ENCODE results near the gene NUDT4B.
"Not testable (repeated sequence)": the region's sequence is repeated elsewhere in the genome, so short reads cannot be mapped to it uniquely, and the experiment has no call there.

NUDT4B gene

DNA sequence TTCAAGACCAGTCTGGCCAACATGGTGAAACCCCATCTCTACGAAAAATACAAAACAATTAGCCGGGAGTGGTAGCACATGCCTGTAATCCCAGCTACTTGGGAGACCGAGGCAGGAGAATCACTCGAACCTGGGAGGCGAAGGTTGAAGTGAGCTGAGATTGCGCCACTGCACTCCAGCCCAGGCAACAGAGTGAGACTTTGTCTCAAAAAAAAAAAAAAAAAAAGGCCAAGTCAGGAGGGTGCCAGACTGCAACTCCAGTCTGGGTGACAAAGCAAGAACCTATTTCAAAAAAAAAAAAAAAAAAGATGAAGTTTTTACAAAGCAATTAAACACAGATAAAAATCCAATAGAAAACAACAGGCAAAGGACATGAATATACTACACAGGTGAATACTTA lies 9.9 kb upstream of the NUDT4B start:
- FAIRE-seq, result not testable (repeated sequence)

DNA sequence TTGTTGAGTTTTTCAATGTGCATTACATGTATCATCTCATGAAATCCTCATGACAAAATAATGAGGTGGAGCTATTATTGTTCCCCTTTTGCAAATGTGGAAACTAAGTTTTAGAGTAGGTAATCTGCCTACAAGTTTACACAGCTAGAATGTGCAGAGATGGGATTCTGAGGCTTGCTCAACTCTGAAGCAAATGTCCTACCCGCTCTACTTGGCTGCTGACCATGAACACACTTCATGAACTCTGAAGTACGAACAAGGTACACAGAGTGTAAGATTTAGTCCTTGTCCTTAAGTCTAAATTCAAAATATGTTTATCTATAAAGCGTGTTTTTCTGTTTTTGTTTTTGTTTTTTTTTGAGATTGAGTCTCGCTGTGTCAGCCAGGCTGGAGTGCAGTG lies 5.4 kb upstream of the NUDT4B start:
- FAIRE-seq, result not testable (repeated sequence)

DNA sequence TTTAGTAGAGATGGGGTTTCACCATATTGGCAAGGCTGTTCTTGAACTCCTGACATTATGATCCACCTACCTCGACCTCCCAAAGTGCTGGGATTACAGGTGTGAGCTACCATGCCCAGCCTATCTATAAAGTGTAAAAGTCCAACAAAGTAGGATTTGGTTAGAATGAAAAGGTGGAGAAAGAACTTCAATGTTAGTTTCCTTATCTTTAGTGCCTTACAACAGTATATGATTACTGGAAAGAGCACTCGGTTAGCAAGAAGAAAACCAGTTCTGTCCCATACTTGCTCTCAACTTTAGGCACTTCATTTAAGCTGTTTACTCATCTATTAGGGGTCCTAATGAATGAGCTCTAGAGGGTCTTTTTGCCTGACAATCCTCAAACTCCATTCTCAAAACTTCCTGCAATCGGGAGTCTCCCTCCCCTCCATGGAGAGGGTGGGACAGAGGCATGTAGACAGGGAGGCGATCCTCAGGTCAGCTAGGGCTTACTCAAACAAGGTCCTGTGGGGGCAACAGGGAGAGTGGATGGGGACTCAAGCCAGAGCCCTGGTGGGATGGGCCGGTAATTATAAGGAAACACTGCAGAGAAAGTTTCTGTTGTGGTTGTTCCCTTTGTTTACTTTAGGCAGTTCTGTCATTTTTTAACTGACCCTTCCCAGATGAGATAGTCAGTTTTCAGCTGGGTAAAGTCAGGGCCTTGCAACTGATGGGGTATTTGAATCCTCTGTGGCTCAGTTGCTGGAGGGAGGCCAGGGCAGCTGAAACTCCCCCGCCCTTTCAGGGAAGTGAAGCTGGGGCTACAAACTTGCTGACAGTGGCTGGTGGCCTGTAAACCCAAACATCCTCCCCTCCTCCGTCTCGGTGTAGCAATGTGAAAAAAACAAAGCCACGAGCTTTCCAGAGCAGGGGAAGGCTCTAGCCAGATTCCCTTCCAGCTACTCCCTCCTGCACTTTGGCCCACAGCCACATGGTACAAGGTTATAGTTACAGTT lies 4.6 kb upstream of the NUDT4B start:
- FAIRE-seq, result not testable (repeated sequence)

DNA sequence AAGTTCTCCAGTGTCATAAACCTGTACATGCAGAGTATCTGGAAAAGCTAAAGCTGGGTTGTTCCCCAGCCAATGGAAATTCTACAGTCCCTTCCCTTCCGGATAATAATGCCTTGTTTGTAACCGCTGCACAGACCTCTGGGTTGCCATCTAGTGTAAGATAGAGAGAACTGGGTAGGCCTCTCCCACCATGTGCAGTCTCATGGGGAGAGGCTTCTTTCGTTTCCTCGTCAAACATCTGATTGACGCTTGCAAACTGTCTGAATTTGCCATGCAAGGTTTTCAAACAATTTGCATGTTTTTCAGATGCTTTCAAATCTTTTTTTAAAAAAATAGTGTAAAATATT lies 734 bp downstream of the NUDT4B start:
- FAIRE-seq, result peak; percentile 92

DNA sequence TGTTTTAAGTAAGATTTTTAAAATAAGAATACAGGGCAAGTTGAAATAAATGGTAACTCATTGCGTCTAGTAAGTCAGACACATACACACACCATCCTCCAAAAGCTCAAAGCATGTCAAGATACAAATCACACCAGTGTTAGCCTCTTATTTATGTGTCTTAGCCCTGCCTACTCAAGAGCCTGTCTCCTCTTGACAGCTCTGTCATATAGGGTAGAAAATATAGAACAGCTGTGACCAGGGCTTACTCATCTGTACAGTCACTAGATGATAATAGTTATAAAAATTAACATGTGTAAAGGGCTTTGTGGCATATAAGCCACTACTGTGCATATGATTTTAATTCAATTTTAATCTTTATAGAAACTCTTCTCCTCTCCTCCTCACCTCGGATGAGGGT lies 7.7 kb downstream of the NUDT4B start:
- not testable (repeated sequence) for FAIRE-seq

DNA sequence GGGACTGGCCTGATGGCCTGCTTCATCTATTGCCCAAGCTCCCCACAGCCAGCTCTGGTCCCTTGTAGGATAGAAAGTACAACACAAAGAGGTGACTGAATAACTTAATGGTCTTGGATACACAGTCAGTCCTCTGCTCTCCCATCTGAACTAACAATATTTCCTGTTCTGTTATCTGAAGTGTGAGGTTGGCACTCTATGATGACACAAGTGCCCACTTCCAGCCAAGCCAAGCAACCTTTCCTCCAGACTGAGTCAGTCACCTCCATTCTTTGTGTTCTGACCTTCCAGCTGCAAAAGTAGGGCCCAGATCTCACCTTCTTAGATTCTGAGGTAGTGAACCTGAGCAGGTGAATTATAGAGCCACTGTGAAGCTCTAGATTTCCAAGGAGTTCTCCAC lies 8.9 kb downstream of the NUDT4B start:
- FAIRE-seq, result not testable (repeated sequence)

DNA sequence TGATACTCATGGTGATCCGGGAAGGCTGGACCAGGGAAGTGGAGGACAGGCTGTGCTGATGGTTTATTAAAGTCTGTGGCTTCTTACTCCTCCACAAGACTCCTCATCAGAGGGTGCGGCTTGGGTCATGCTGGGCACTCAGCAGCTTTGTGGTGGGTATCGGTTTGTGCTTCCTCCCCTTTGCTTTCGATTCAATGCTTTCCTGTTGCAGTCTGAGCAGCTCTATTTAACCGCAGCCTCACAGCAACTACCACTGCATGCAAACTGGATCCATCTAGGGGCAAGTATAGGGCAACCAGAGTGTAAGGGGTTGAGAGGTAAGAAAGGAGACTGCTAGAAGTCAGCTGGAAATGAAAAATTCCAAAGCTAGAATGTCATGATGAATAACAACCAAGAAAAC lies 9.8 kb downstream of the NUDT4B start:
- not testable (repeated sequence) for FAIRE-seq

DNA sequence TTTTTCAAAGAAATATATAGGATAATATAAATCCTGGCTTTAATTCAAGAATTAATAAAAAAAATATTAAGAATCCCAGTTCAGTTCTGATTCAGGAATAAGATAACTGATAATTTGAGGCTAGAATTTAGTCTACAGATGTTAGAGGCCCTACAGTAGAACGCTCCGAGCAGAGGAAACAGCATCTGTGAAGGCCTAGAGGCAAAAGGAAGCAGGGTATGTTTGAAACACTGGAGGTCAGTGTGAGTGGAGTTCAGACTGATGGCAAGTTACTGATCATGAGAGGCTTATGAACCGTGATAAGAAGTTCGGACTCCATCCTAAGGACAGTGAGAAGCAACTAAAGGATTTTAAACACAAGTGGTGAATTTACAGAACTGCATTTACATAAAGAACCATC lies 10.4 kb downstream of the NUDT4B start:
- not testable (repeated sequence) for FAIRE-seq

DNA sequence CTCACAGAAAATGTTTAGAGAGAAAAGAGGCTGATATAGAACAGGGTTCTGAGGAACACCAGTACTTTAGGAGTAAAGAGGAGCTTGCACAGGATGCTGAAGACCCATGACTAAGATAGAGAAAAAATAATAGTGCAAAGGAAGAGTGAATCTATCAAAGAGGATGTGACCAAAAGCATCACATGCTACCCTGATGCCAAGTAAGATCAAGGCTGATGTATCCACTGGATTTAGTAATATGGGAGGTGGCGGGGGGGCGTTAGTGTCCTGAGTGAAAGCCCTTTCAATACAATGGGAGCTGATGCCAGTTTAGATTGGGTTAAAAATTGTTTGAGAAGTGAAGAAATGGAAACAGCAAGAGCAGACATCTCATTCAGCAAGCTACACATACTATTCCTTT lies 11.2 kb downstream of the NUDT4B start:
- not testable (repeated sequence) for FAIRE-seq

DNA sequence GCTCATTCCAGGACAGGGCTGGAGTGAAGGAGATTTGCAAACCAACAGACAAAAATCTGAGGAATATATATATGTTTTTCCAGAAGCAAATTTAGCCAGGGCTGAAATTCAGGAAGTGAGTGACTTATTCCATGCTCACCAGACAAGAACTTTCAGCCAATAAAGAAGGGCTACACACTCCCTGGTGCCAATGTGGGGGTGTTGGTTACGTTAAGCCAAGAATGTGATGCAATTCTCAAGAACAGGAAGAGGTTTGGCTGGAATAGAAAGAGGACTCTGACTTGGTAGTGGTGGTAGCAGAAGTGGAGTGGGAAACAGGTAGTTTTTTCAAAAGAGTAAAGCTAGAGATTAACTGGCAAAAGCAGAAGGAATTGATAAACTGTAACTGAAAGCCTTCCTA lies 11.6 kb downstream of the NUDT4B start:
- not testable (repeated sequence) for FAIRE-seq

DNA sequence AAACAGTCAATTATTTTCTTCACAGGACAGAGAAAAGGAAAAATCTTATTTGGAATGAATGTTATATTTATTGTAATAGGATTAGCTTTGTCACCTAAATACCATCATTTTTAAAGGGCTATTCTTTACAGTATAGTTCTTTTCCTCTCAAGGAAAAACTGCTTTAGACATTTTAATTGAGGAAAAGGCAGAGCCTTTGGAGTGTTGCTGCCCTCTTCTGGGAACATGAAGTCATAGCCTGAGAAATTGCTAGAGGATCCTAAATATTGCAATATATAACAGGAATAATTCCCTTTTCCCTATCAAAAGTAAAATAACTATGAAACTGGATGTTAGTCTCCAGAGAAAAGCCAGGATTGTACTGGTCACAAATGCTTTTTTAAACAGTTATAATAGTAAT lies 12.8 kb downstream of the NUDT4B start:
- FAIRE-seq, result peak; percentile 98

DNA sequence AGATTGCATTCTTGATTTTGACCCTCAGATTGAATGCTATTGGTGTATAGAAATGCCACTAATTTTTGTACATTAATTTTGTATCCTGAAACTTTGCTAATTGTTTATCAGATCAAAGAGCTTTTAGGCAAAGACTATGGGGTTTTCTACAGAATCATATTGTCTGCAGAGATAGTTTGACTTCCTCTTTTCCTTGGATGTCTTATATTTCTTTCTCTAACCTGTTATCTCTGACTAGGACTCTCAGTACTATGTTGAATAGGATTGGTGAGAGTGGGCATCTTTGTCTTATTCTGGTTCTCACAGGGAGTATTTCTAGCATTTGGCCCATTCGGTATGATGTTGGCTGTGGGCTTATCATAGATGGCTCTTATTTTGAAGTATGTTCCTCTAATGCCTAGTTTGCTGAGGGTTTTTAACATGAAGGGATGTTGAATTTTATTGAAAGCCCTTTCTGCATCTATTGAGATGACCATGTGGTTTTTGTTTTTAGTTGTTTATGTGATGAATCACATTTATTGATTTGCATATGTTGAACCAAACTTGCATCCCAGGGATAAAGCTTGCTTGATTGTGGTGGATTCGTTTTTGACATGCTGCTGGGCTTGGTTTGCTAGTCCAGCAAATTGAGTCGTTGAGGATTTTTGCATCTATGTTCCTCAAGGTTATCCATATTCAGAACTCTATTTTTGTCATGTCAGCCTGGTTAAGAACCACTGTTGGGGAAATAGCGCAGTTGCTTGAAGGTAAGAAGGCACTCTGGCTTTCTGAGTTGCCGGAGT lies 16.9 kb downstream of the NUDT4B start:
- FAIRE-seq, result not testable (repeated sequence)

DNA sequence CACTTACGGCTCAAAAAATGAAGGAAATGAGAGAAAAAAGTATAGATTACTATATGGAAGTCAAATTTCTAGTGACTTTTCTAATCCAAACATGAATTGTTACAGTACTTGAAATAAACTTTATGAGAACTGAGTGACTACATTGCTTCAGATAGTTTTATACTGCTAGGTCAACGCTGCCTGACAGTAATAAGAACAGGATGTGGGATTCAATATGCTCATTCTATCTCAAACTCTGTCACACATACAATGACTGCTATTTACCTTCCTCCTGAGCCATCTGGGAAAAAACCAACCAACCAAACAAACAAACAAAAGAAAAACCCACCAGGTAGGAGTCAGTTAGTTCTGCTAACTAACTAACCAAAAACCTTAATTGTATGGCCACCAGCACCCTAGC lies 20.0 kb downstream of the NUDT4B start:
- FAIRE-seq, result not testable (repeated sequence)

DNA sequence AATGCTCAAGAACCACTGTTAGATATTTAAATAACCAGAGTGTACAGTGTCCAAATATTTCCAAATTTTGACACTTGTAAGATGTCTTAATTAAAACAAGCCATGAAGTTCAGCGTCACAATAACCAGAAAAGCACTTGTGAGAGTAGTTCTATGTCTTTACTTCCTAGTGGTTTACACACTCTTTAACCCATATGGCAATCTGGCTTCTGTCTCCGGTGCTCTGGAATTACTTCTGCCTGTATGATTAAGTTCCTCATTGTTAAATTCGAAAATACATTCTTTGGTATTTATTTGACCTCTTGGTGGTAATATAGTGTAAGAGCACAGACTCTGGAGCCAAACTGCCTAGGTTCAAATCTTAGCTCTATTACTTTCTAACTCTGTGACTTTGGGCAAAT lies 20.9 kb downstream of the NUDT4B start:
- not testable (repeated sequence) for FAIRE-seq

DNA sequence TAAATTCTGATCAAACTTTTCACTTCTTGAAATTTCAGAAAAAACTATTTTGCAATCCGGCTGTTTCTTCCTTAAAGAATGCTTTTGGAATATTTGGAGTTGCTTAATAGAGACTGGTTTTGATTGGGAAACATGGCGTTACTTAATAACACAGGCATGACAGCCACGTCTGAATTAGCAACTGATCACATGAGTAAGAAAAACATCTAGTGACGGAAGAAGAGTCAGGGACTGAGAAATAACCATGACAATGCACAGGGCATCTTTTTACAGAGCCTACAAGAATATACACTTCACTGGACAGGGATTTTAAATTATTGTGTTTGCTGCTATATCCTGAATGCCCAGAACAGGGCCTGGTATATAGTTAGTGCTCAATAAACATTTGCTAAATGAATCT lies 25.1 kb downstream of the NUDT4B start:
- FAIRE-seq, result not testable (repeated sequence)

DNA sequence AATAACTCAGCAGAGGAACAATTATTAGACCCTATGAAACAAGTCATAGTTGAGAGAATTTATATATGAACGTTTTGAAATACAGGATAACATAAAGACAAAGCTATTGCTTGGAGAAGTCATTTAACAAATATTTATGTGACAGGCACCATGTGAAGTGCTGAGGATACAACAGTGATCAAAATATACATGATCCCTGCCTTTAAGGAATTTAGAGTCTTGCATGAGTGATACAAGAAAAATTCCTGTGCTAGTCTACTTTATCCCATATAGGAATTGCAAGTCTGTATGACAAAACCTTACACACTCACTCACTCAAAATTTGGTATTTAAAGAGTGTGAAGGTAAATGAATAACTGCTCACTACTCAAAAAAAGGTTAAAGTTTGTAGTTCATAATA lies 25.5 kb downstream of the NUDT4B start:
- not testable (repeated sequence) for FAIRE-seq

DNA sequence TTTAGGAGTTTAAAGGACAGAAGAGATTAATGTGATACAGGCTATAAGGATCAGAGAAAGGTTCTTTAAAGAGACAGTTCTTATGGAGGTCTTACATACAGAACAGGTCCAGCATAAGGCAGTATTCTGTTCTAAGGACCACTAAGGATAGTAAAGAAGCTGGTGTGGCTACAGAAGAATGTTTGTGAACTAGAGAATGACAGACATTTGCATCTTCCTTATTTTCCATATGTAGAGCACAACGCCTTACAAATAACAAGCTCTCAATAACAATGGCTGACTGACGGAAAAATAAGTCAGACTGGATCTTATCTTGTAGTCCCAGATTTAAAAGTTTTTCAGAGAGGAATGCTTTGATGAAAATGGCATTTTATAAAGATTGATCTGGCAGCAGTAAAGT lies 26.7 kb downstream of the NUDT4B start:
- FAIRE-seq, result not testable (repeated sequence)

DNA sequence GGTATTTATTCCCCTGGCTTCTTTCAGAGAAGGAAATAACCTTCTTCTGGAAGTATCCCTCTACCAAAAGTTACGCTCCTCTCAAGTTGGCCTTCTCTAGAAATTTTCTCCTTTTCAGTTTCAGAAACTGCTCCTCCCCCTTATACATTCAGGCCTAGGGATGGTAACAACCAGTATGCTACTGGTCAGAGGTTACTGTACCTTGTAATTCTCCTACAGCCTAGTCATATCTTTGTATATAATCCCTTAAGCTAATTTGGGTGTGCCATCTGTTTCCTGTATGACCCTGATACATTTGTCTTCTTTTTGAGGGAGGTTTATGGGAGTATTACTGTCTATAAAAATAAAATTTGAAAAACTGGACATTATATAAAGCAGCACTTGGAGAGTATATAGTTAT lies 29.1 kb downstream of the NUDT4B start:
- FAIRE-seq, result not testable (repeated sequence)

DNA sequence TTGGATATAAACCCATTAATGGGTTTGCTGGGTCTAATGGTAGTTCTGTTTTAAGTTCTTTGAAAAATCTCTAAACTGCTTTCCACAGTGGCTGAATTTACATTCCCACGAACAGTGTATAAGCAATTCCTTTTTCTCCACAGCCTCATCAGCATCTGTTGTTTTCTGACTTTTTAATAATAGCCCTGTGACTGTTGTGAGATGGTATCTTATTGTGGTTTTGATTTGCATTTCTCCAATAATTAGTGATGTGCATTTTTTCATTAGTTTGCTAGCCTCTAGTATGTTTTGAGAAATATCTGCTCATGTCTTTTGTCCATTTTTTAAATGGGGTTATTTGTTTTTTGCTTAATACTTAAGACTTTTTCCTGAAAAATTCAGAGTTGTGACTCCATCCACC lies 31.8 kb downstream of the NUDT4B start:
- not testable (repeated sequence) for FAIRE-seq

DNA sequence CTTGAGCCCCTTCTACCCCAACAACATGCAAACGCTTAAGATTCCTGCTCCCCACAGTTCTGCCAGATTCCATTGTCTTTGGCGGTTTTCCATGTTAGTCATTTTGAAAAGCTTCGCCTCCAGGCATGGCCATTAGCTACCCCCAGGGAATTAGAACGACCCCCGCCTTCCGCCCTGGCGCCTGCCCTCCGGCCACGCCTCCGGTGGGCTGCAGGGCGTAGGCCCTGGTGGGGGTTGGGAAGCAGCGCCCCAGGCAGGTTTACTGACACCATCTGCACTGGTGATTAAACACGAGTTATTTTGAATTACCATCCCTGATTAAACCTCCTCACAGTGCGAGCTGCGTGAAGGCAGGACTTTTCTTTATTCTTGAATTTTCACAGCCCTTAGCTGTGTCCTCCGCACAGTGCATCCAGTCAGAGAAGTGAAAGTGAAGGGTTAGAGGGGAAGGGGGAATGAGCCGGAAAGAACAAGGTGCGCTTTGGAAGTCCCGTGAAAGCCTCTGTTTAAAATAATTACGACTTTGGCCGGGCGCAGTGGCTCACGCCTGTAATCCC lies 43.0 kb downstream of the NUDT4B start:
- FAIRE-seq, result not testable (repeated sequence)

DNA sequence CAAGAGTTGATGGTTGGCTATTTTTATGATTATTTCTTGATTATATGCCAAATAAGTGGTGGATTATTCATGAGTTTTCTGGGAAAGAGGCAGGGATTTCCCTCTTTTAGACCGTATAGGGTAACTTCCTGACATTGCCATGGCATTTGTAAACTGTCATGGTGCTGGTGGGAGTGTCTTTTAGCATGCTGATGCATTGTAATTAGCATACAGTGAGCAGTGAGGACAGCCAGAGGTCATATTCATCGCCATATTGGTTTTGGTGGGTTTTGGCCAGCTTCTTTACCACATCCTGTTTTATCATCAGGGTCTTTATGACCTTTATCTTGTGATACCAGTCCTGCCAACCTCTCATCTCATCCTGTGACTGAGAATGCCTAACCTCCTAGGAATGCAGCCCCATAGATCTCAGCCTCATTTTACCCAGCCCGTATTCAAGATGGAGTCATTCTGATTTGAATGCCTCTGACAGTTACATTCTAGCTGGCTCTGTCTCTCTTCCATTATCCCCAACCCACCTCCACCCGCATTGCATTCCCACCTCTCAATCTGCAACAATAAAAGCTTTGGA lies 45.3 kb downstream of the NUDT4B start:
- not testable (repeated sequence) for FAIRE-seq
